HUES48 (cell line): ENCODE results near the gene DGLUCY.
"Not testable (repeated sequence)": the region's sequence is repeated elsewhere in the genome, so short reads cannot be mapped to it uniquely, and the experiment has no call there.

ENCODE experiments used
- H3K27ac ChIP-seq: one replicate; pipeline ENCODE4 v1.7.0; 2013; ENCODE audit warnings: low read depth, low read length, inconsistent platforms
- H3K27me3 ChIP-seq: 2 replicates; pipeline ENCODE4 v1.6.1; 2013; ENCODE audit warnings: mild to moderate bottlenecking, low read length; ENCODE audit not compliant: control insufficient read depth, insufficient read depth
- H3K36me3 ChIP-seq: 2 replicates; pipeline ENCODE4 v1.6.1; 2013; ENCODE audit warnings: low read length; ENCODE audit not compliant: control insufficient read depth, insufficient read depth
- H3K4me1 ChIP-seq: 2 replicates; pipeline ENCODE4 v1.6.1; 2013; ENCODE audit warnings: mild to moderate bottlenecking, low read length; ENCODE audit not compliant: control insufficient read depth, insufficient read depth
- H3K4me3 ChIP-seq: 2 replicates; pipeline ENCODE4 v1.5.1; 2013; ENCODE audit warnings: mild to moderate bottlenecking, low read depth, low read length
- H3K9ac ChIP-seq: 2 replicates; pipeline ENCODE4 v1.6.1; 2013; ENCODE audit warnings: mild to moderate bottlenecking, low read depth, low read length, moderate library complexity
- H3K9me3 ChIP-seq: 2 replicates; pipeline ENCODE4 v1.6.1; 2013; ENCODE audit warnings: low read length; ENCODE audit not compliant: control insufficient read depth, insufficient read depth

DGLUCY gene

GRCh38 chr14:91261115-91261514 lies 147.2 kb downstream of the DGLUCY start:
- Histone ChIP-seq H3K27ac (no peak overlapping the region), H3K9me3 (no peaks in the 10 kb centered on the region), H3K9ac (no peak overlapping the region), H3K4me3 (no peak overlapping the region), H3K27me3 (peaks cover 32% of the 10 kb centered on the region), H3K4me1 (peaks cover 15% of the 10 kb centered on the region), H3K36me3 (no peaks in the 10 kb centered on the region)

GRCh38 chr14:91261986-91262549 lies 148.2 kb downstream of the DGLUCY start:
- Histone ChIP-seq H3K36me3 (no peaks in the 10 kb centered on the region), H3K4me1 (peaks cover 11% of the 10 kb centered on the region), H3K9me3 (no peaks in the 10 kb centered on the region), H3K27ac (no peak overlapping the region), H3K27me3 (peaks cover 32% of the 10 kb centered on the region), H3K9ac (no peak overlapping the region), H3K4me3 (no peak overlapping the region)

- H3K27ac ChIP-seq = no peak overlapping the region
- H3K9me3 ChIP-seq = no peaks in the 10 kb centered on the region
- H3K27me3 ChIP-seq = peaks cover 32% of the 10 kb centered on the region
- H3K36me3 ChIP-seq = no peaks in the 10 kb centered on the region
- H3K9ac ChIP-seq = no peak overlapping the region
- H3K4me1 ChIP-seq = peaks cover 6% of the 10 kb centered on the region; the same call in 1 of the 2 replicates
- no peak overlapping the region for H3K4me3 ChIP-seq
Observed at GRCh38 chr14:91263329-91263728, 149.5 kb downstream of the DGLUCY start.

DNA sequence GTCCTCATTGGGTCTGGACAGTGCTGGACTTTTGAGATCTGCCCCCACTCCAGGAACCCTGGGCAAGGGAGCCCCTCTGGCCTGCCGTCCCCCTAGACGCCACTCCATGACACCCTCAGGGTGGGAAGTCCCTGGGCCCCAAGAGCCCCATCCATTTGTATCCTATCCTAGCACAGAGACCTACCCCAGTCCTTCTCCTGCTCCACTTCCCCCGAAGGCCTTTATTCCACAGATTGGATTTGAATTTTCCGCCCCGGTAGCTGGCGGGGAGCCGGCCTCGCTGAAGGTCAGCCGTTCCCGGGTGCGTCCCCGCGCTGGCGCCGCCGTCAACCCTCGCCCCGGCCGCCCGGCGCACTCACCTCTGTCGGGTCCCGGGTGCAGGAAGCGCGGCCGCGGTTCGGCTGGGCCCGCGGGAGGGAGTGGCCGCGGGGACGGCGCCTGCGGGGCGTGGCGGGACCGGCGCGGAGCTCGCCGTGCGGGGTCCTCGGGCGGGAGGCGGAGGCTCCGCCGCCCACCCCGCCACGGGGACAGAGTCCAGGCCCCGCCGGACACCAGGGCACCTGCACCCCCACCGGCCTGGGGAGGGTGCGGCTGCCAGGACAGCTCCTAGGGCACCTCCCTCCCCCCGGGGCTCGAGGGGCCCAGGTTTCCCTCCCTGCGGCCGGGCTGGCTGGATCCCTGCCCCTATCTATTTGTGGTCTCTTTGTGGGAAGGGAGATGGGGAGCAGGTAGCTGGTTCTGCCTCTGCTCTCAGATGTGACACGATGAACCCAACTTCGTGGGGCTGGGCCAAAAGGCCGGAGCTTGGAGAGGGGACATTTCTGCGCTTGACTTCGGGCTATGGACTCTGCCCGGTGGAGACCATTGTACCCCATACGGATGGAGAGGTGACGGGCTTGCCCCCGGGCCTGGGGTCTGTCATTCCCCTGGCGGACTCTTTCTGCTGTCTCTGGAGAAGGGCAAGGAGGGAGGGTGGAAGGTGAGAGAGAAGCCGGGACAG lies 150.6 kb downstream of the DGLUCY start:
- Histone ChIP-seq H3K4me1 (peaks cover 6% of the 10 kb centered on the region; the same call in 1 of the 2 replicates), H3K9ac (no peak overlapping the region), H3K27ac (no peak overlapping the region), H3K9me3 (no peaks in the 10 kb centered on the region), H3K36me3 (no peaks in the 10 kb centered on the region), H3K4me3 (peak overlapping the region; percentile 59), H3K27me3 (peaks cover 32% of the 10 kb centered on the region)

DNA sequence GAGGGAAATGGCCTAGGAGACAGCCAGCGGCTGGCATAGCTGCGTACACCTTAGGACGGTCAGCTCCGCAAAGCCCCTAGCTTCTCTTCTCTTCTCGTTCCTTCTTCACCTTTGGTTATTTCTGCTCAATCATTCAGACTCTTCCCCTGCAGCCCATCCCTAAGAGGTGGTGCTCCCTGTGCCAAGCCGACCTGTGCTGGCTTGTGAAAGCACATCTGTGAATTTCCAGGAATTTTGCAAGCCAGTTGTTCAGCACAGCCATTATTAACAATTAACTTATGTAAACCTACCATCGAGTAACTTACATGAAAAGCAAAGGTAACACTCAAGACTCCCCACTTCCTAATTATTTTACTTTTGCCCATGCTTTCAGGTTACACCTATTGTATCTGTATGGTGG lies 151.5 kb downstream of the DGLUCY start:
- Histone ChIP-seq H3K9me3 (no peaks in the 10 kb centered on the region), H3K27ac (no peak overlapping the region), H3K27me3 (peaks cover 32% of the 10 kb centered on the region), H3K36me3 (no peaks in the 10 kb centered on the region), H3K9ac (no peak overlapping the region), H3K4me1 (peaks cover 6% of the 10 kb centered on the region; the same call in 1 of the 2 replicates), H3K4me3 (no peak overlapping the region)

GRCh38 chr14:91266276-91266675 lies 152.4 kb downstream of the DGLUCY start:
- H3K9ac ChIP-seq, H3K9me3 ChIP-seq, H3K4me3 ChIP-seq, H3K4me1 ChIP-seq, H3K36me3 ChIP-seq, H3K27ac ChIP-seq: not testable (repeated sequence)
- H3K27me3 ChIP-seq = peaks cover 32% of the 10 kb centered on the region

DNA sequence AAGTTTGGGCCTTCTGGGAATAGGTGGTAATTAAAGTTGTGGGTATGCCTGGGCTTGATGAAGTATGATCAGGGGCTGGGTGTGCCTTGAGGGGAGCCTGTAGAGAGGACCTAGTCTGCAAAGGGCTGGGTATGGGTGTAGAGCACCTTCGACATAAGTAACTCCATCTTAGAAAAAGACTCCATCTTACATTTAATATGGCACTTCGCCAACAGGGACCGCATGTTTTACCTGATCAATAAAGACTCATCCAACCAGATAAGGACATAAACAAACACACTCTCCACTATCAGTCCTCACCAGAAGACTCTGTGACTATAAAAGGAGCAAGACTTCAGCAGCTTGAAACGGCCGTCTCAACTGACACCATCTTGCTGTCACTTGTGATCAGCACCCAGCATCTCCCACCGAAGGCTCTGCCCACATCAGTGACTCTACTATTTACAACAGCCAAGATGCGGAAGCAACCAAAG lies 154.1 kb downstream of the DGLUCY start:
- Histone ChIP-seq H3K36me3 (peaks cover 14% of the 10 kb centered on the region), H3K27ac (no peak overlapping the region), H3K9ac (no peak overlapping the region), H3K9me3 (no peaks in the 10 kb centered on the region), H3K4me3 (no peak overlapping the region), H3K4me1 (peaks cover 6% of the 10 kb centered on the region; the same call in 1 of the 2 replicates), H3K27me3 (peaks cover 31% of the 10 kb centered on the region)

GRCh38 chr14:91269076-91269991 lies 155.5 kb downstream of the DGLUCY start:
- peaks cover 6% of the 10 kb centered on the region; the same call in 1 of the 2 replicates for H3K4me1 ChIP-seq
- no peak overlapping the region for H3K27ac ChIP-seq
- H3K27me3 ChIP-seq = peaks cover 17% of the 10 kb centered on the region
- H3K36me3 ChIP-seq = peaks cover 24% of the 10 kb centered on the region
- no peak overlapping the region for H3K4me3 ChIP-seq
- no peaks in the 10 kb centered on the region for H3K9me3 ChIP-seq
- H3K9ac ChIP-seq = no peak overlapping the region

DNA sequence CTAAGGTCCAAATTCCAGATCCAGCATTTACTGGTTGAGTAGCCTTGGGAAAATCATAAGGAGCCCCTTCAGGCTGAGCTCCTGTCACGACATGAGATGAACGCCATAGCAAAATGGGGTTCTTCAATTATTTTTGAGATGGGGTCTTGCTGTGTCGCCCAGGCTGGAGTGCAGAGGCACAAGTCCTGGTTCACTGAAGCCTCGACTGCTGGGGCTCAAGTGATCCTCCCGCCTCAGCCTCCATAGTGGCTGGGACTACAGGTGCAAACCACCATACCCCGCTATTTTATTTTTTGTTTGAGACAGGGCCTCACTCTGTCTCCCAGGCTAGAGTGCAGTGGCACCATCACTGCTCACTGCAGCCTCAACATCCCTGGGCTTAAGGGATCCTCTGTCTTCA lies 156.3 kb downstream of the DGLUCY start:
- H3K9me3 ChIP-seq = no peaks in the 10 kb centered on the region
- H3K36me3 ChIP-seq = peaks cover 32% of the 10 kb centered on the region
- peaks cover 9% of the 10 kb centered on the region for H3K27me3 ChIP-seq
- no peak overlapping the region for H3K27ac ChIP-seq
- H3K4me3 ChIP-seq = no peak overlapping the region
- H3K4me1 ChIP-seq = peaks cover under 1% of the 10 kb centered on the region; the same call in 1 of the 2 replicates
- no peak overlapping the region for H3K9ac ChIP-seq

GRCh38 chr14:91270619-91271018 lies 156.7 kb downstream of the DGLUCY start:
- Histone ChIP-seq H3K36me3 (peaks cover 32% of the 10 kb centered on the region), H3K4me3 (no peak overlapping the region)

More at GRCh38 chr14:91270619-91271018, 156.7 kb downstream of the DGLUCY start:
- Histone ChIP-seq H3K27ac (no peak overlapping the region), H3K4me1 (no peaks in the 10 kb centered on the region), H3K9ac (no peak overlapping the region), H3K9me3 (no peaks in the 10 kb centered on the region), H3K27me3 (peaks cover 4% of the 10 kb centered on the region)
